Panc1 (cell line): Measurements from ENCODE around the gene CNTLN.

ENCODE experiments used
- CTCF ChIP-seq: fragments of 450-650 bp; IDR thresholded peaks from 2 replicates; pipeline ENCODE4 v1.5.1; 2017; ENCODE audit warnings: mild to moderate bottlenecking
- POLR2AphosphoS5 ChIP-seq: IDR thresholded peaks from 2 replicates; pipeline ENCODE4 v1.6.1; 2012; ENCODE audit warnings: mild to moderate bottlenecking, low read depth, low read length, moderate library complexity
- REST ChIP-seq, 2 experiments: IDR thresholded peaks; 2 replicates each; pipeline ENCODE4 v1.6.1; 2011 to 2012; ENCODE audit warnings: low read depth in 2 of 2, control low read depth in 1 of 2, low read length in 1 of 2, mild to moderate bottlenecking in 1 of 2, moderate library complexity in 1 of 2; ENCODE audit not compliant: insufficient read depth in 1 of 2

- TF ChIP-seq CTCF: no peak
- TF ChIP-seq REST (IDR thresholded peaks at IDR 0.05; ENCODE audit: insufficient read depth in 1 of 2, low read depth in 2 of 2, low read length in 1 of 2): no peak
- TF ChIP-seq POLR2AphosphoS5: no peak
Measured at GRCh38 chr9:17551023-17551422, 416.2 kb downstream of the CNTLN start.
